GM19463 (cell line): ENCODE data around the gene STIP1.
"Not testable (repeated sequence)": the region's sequence is repeated elsewhere in the genome, so short reads cannot be mapped to it uniquely, and the experiment has no call there.

ENCODE experiments used
- ATAC-seq: cut with Tn5 transposase; IDR thresholded peaks from one replicate; pipeline ENCODE4 v1.9.1; 2021; ENCODE audit warnings: mild to moderate bottlenecking, moderate library complexity; ENCODE audit not compliant: unreplicated experiment

STIP1 gene

GRCh38 chr11:64157631-64158394, 28.2 kb upstream of the STIP1 start:
- ATAC-seq = no peak

DNA sequence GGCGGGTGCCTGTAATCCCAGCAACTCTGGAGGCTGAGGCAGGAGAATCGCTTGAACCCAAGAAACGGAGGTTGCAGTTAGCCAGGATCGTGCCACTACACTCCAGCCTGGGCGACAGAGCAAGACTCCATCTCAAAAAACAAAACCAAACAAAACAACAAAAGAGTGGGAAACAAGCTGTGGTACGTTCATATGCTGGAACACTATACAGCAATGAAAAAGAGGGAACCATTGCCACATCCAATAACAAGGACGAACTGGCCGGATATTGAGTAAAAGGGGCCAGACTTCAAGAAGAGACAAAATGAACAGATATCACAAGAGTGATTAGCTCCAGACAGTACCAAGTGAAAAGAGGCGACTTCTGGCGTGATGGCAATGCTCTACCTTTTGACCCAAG, 24.9 kb upstream of the STIP1 start:
- ATAC-seq = no peak

DNA sequence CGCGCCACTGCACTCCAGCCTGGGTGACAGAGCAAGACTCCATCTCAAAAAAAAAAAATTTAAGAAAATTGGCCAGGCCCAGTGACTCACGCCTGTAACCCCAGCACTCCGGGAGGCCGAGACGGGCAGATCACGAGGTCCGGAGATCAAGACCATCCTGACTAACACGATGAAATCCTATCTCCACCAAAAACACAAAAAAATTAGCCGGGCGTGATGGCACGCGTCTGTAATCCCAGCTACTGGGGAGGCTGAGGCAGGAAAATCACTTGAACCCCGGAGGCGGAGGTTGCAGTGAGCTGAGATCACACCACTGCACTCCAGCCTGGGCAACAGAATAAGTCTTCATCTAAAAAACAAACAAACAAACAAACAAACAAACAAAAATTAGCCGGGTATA, 23.2 kb upstream of the STIP1 start:
- not testable (repeated sequence) for ATAC-seq

DNA sequence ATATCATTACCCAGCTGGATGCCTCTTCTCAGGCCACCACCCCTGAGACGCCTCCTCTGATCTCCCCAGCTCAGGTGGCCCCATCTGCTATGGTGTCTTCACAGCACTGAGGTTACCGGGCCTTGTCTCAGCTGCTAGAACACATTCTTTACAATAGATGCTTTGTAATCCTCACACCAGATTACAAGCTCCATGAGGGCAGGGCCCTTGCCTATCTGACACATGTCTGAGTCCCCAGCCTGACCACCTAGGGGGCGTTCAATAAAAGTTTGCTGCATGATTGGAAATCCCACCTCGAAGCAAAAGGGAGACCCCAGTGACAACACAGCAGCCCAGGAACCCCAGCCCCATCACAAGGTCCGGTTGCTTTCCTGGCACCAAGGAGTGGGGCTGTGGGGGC, 22.0 kb upstream of the STIP1 start:
- ATAC-seq = no peak

- ATAC-seq = no peak
These were observed 21.3 kb upstream of the STIP1 start for GRCh38 chr11:64164392-64165312.

GRCh38 chr11:64165481-64165841, 20.5 kb upstream of the STIP1 start:
- ATAC-seq = no peak

DNA sequence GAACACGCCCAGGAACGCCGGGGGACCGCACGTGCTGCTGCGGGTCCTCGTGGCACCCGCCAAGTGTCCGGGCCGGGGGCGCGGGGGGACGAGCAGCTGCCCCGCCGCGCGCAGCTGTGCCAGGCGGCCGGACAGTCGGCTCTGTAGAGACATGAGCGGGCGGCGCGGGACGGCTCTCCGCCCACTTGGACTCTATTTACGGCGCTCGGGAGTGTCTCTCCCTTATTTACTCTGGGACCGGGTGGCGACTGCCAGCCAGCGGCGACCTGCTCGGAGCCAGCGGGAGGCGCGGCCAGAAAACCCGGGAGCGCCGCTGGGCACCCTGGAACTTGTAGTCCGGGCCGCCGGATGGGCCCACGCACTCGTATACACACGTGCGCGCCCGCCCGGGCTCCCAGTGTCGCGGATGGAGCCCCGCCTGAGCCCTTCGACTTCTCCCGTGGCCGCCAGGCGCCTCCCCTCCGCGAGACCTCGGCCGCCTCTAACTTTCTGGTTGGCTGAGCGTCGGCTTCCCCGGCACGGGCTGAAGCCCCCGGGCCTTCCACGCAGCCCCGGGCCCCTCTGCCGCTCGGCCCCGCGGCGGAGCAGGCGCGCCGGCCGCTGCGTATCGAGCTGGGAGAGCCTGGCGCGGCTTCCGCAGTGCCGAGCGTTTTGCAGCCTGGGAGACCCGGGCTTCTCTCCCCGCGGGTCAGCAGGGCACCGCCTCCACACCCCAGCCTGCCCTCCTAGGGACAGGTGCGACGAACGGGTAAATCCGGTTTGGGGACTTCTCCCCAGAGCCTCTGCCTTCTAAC, 19.9 kb upstream of the STIP1 start, which contains the start of gene MACROD1:
TSS of gene MACROD1 (minus strand) at position 272 of the 794 bp plus-strand sequence. CDS start at position 153, 119 bp downstream.
- peak; percentile 90 for ATAC-seq

GRCh38 chr11:64170419-64170818, 15.6 kb upstream of the STIP1 start:
- ATAC-seq = no peak

- ATAC-seq = no peak
These were observed 12.2 kb upstream of the STIP1 start for GRCh38 chr11:64173616-64174355.

GRCh38 chr11:64176751-64177150, 9.2 kb upstream of the STIP1 start:
- ATAC-seq = no peak

DNA sequence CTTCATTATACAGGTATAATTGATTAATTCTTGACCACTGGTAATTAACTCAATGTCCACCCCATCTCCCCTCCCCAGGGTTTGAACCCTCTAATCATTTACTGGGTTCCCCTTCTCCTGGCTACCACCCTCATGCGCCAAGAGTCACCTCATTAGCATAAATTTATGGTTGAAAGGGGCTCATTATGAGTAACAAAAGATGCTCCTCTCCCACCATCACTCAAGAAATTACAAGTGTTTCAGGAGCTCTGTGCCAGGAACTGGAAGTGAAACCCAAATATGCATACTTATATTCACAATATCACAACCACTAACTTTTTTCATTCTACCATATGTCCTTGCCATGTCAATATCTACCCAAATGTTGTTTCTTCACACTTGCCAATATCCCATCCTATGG, 7.8 kb upstream of the STIP1 start:
- no peak for ATAC-seq

GRCh38 chr11:64178951-64179639, 6.9 kb upstream of the STIP1 start:
- no peak for ATAC-seq

DNA sequence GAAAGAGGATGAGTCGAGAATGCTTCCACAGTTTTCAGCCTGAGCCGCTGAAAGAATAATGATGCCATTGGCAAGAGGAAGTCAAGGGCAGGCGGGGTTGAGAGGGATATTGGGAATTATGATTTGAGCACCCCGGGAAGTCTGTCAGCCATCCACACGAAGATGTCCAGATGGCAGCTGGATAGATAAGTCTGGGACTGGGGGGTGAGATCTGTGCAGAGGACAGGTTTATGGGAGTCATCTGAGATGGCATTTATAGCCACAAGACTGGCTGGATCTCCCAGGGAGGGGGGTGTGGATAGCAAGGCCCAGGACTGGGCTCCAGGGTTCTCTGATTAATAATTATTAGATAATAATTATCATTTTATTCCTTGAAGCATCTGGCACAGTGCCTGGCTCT, 5.1 kb upstream of the STIP1 start:
- no peak for ATAC-seq

- ATAC-seq = no peak
These were observed 4.2 kb upstream of the STIP1 start for GRCh38 chr11:64181506-64182411.

- no peak for ATAC-seq
These were observed 2.1 kb upstream of the STIP1 start for GRCh38 chr11:64183890-64184289.

DNA sequence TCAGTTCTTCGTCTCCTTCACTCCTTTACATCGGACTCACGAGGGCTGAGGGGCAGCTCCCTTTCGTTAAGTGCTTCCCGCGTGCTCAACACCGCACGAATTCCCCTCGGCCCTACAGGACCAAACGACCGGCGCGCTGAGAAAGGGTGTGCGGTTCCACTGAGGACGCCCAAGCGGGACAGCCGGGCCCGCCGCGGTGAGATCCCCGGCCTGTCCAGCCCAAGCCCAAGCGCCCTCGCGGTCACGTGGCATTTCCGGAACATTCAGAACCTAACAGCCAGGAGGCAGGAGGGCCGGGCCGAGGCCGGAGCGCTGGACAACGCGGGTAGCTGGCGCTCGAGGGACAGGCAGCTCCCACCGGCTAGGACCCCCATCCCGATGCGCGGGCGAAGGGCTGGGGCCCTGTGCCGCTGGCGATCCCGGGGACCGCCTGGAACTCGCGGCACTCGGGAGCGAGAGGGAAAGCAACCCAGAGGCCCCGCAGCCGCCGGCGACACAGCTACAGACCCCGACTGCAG, 737 bp upstream of the STIP1 start:
- peak; percentile 10 for ATAC-seq

DNA sequence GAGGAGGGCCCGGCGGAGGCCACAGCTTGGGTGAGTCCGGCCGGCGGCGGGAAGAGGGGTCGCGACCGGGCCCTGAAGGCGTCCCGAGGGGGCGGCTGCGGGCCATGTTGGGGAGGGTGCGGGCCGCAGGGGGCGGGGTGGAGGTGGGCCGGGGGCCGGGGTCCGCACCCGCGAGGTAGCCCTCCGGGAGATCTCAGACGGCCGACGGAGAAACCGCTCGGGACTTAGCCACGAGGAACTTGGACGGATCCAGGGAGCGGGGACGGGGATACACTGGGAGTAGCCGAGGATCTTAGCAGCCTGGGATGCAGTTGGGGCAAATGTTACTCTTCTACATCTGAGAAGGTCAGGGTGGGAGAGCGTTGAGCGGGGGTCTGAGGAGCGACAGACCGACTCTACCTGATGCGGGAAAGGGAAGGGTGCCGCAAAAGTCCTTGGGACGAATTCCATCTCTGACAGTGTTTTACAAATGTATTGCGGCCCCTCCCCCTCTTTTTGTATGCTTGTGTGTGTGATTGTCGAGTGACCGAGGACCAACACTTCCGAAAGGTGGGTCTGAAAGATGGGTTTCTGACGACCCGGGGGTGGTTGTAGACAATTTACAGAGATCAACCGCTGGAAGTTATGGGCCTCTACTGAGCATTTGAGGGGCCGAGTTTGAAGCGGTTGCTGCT, 658 bp downstream of the STIP1 start:
- ATAC-seq = no peak

GRCh38 chr11:64192434-64192833, 6.5 kb downstream of the STIP1 start:
- ATAC-seq = no peak
